Hepatic stellate cell (primary cell): Measurements from ENCODE around the gene ETFBKMT.
"Not testable (repeated sequence)": the region's sequence is repeated elsewhere in the genome, so short reads cannot be mapped to it uniquely, and the experiment has no call there.

Source experiments
- DNase-seq: peaks from one replicate; pipeline ENCODE4 v3.0.0; 2011; ENCODE audit warnings: low spot score

The ETFBKMT gene

GRCh38 chr12:31655792-31656191 is 3.7 kb upstream of the ETFBKMT start:
- DNase-seq: no peak

- DNase-seq: no peak
Observed at GRCh38 chr12:31658471-31659086, 909 bp upstream of the ETFBKMT start.

GRCh38 chr12:31662176-31662849 is 2.8 kb downstream of the ETFBKMT start:
- no peak for DNase-seq

GRCh38 chr12:31663576-31663975 is 4.1 kb downstream of the ETFBKMT start:
- DNase-seq: no peak

- no peak for DNase-seq
Observed at GRCh38 chr12:31664038-31664437, 4.5 kb downstream of the ETFBKMT start.

- DNase-seq: no peak
Observed at GRCh38 chr12:31669020-31669419, 9.5 kb downstream of the ETFBKMT start.

- not testable (repeated sequence) for DNase-seq
Observed at GRCh38 chr12:31669582-31669981, 10.1 kb downstream of the ETFBKMT start.

GRCh38 chr12:31672521-31672920 is 13.0 kb downstream of the ETFBKMT start:
- no peak for DNase-seq

GRCh38 chr12:31682136-31682962 is 22.9 kb downstream of the ETFBKMT start:
- DNase-seq: peak; percentile 35

GRCh38 chr12:31685801-31686200 is 26.3 kb downstream of the ETFBKMT start:
- DNase-seq: no peak

- DNase-seq: no peak
Observed at GRCh38 chr12:31687101-31687527, 27.6 kb downstream of the ETFBKMT start.

GRCh38 chr12:31689921-31690320 is 30.4 kb downstream of the ETFBKMT start:
- not testable (repeated sequence) for DNase-seq

GRCh38 chr12:31702047-31702446 is 42.6 kb downstream of the ETFBKMT start:
- peak; percentile 8 for DNase-seq

GRCh38 chr12:31705621-31706020 is 46.1 kb downstream of the ETFBKMT start:
- DNase-seq: no peak

GRCh38 chr12:31708118-31708517 is 48.6 kb downstream of the ETFBKMT start:
- DNase-seq: not testable (repeated sequence)

GRCh38 chr12:31710021-31710818 is 50.7 kb downstream of the ETFBKMT start:
- no peak for DNase-seq

GRCh38 chr12:31712877-31713276 is 53.4 kb downstream of the ETFBKMT start:
- no peak for DNase-seq

- no peak for DNase-seq
Observed at GRCh38 chr12:31714406-31715271, 55.2 kb downstream of the ETFBKMT start.

- no peak for DNase-seq
Observed at GRCh38 chr12:31715283-31715825, 55.9 kb downstream of the ETFBKMT start.

GRCh38 chr12:31716998-31717397 is 57.5 kb downstream of the ETFBKMT start:
- not testable (repeated sequence) for DNase-seq
